ENCODE data around the gene JUNB.

JUNB gene

DNA sequence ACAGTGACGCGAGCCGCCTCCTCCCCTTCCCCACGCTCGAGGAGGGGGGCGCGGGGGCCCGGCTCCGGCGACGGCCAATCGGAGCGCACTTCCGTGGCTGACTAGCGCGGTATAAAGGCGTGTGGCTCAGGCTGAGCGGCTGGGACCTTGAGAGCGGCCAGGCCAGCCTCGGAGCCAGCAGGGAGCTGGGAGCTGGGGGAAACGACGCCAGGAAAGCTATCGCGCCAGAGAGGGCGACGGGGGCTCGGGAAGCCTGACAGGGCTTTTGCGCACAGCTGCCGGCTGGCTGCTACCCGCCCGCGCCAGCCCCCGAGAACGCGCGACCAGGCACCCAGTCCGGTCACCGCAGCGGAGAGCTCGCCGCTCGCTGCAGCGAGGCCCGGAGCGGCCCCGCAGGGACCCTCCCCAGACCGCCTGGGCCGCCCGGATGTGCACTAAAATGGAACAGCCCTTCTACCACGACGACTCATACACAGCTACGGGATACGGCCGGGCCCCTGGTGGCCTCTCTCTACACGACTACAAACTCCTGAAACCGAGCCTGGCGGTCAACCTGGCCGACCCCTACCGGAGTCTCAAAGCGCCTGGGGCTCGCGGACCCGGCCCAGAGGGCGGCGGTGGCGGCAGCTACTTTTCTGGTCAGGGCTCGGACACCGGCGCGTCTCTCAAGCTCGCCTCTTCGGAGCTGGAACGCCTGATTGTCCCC is at the start of gene JUNB:
Gene JUNB (plus strand): TSS at position 142 of the 706 bp plus-strand sequence. CDS start 286 bp downstream, at position 428.
- peak; percentile 94 for DNase-seq

DNA sequence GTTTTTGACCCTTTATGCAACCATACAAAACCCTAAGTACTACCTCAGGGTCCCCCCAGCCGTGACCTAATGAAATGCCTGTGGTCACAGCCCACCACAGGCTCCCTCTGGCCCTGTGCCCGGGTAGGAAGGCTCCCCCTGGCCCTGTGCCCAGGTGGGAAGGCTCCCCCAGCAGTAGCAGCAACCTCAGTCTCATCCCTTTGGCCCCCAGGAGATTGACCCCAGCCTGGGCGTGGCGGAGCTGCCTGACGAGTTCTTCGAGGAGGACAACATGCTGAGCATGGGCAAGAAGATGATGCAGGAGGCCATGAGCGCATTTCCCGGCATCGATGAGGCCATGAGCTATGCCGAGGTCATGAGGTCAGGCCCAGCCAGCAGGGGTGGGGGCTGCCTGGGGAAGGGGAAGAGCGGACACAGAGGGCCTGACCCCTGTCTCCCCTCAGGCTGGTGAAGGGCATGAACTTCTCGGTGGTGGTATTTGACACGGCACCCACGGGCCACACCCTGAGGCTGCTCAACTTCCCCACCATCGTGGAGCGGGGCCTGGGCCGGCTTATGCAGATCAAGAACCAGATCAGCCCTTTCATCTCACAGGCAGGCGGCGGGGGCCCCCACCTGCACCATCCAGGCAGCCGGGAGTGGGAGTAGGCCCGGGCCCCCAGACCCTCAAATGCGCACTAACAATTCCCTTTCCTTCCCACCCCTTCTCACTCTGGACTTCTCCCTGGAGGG is 46.0 kb upstream of the JUNB start:
- no peak for DNase-seq

DNA sequence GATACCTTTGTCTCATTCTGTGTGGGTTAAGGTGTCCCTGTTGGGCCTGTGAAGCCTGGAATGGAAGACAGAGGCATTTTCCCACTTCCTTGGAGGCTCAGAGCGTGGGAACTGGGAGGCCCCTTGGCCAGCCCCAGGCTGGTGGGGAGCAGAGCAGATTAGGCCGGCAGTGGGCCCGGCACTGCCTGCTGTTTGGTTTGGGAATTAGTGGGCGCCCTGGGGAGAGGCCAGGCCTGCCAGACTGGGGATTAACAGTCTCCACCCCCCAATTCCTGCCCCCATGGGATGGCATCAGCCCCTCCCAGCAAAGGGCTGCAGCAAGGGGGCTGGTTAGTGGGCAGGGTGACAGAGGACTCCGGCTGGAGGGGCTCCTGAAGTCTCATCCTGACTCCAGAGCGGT is 42.8 kb upstream of the JUNB start:
- no peak for DNase-seq

DNA sequence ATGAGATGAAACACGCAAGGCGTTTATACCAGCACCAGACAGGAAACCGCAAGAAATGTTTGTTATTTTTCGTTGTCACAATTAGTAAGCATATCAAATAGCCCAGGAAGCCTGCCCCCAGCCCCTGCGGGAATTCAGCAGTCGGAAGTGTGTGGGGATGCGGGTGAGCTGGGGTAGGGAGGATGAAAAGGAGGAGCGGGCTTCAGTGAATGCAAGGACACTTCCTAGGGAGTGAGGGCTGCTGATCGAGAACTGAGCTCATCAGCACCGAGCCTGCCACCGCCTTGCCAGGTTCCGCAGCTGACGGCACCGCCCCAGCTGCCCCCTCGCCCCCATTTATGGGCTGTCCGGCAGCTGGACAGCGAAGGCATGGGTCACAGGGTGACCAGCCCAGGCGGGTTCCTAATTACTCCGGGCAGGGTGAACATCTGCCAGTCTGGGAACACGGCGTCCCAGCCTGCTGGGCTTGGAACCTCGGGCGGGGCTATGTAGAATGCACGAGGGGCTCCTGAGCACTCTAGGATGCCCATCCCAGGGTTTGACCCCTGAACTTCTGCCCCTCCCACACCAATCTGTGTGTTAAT is 41.3 kb upstream of the JUNB start:
- DNase-seq: no peak

DNA sequence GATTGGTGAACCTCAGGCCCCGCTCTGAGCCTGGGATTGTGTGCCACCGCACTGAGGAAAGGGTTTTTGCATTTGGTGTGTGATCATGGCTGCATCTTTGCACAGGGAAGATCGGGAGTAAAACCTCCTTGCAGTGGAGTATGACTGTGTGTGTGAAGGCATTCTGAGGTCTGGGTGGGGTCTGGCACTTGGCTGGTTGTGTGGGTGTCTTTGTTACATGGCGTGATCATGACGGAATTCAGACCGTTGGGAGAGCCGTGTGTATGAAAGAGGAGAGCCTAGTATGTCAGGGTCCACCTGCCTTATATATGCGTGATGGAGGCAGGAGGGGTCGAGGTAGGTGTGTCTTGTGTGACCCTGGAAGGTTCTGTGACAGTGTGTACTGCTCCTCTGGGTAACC is 40.4 kb upstream of the JUNB start:
- no peak for DNase-seq

DNA sequence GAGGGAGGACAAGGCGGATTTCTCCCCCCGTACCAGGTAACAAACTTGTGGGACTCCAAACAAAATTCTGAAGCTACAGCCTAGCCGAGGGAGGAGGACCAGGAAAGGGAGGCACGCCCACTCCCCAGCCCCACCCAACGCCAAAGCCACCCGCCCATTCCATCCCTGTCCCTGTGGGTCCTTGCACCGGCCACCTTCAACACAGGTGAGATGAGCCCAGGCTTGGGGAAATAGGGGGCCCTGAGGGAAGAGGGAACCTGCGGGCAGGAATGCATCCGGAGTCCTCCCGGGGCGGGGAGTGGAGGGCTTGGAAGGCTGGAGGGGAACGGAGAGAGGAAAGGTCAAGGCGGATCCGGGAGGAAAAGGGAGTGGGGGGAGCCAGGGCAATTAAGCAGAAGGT is 39.7 kb upstream of the JUNB start, which contains the start of gene BEST2:
Gene BEST2 (plus strand): TSS at position 157 of the 400 bp plus-strand sequence. CDS start 802 bp downstream, outside the sequence.
- no peak for DNase-seq

DNA sequence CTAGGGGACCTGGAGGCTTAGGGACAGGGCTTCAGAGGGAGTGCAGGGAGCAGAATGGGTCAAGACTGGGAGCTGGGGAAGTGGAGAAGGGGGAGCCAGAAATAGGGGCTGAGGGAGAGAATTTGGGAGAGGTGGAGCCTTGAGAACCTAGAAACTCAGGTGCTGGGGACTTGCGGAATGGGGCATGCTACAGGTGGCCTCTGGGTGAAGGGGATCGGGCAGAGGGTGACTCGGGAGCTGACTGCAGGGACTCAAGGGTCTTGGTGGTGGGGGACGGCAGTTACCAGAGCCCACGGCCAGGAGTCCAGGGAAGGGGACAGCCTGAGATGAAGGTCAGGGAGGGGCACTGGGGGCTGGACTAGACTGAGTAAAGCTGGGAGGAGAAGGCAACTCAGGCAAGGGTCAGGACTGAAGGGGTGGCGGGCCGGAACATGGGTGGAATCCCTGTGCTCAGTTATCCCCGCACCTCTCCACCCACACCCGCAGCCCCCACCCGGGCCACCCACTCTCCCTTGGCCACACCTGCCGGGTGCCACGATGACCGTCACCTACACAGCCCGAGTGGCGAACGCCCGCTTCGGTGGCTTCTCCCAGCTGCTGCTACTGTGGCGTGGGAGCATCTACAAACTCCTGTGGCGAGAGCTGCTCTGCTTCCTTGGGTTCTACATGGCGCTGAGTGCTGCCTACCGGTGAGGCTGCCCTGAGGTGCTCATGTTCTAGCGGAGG is 39.1 kb upstream of the JUNB start:
- no peak for DNase-seq

DNA sequence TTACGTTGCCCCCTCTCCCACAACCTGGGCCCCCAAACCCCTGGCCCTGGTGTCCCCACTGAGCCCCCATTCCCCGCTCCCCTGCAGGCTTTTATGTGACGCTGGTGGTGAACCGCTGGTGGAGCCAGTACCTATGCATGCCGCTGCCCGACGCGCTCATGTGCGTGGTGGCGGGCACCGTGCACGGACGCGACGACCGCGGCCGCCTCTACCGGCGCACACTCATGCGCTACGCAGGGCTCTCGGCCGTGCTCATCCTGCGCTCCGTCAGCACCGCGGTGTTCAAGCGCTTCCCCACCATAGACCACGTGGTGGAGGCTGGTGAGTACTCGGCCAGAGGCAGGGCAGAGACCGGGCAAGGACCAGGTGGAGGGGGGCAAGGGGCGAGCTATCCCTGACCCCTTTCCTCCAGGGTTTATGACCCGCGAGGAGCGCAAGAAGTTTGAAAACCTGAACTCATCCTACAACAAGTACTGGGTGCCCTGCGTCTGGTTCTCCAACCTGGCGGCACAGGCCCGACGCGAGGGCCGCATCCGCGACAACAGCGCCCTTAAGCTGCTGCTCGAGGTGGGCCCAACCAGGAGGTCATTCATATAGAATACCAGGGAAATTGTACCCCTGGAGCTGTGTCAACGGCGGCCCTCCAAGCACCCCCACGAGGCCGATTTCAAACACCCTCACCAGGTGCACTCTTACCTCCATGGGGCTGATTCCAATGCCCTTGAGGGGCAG is 36.7 kb upstream of the JUNB start:
- no peak for DNase-seq

DNA sequence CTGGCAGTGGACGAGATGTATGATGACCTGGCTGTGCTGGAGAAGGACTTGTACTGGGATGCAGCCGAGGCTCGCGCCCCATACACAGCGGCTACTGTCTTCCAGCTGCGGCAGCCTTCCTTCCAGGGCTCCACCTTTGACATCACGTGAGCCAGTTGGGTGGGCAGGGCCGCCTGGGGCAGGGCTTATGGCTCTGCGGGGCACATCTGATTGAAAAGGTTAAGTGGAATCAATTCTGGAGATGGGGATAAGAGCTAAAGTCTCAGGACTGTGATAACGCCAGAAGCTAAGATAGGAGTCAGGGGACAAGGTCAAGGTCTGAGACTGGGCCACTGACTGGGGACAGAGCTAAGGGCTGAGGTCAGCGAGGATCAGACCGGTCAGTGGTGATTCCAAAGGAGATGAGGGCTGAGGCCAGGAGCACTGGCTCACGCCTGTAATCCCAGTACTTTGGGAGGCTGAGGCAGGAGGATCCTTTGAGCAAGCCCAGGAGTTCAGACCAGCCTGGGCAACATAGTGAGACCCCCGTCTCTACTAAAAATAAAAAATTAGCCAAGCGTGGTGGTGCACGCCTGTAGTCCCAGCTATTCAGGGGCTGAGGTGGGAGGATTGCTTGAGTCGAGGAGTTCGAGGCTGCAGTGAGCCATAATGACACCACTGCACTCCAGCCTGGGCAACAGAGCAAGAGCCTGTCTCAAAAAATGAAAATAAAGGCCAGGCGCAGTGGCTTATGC is 35.0 kb upstream of the JUNB start:
- DNase-seq: no peak

DNA sequence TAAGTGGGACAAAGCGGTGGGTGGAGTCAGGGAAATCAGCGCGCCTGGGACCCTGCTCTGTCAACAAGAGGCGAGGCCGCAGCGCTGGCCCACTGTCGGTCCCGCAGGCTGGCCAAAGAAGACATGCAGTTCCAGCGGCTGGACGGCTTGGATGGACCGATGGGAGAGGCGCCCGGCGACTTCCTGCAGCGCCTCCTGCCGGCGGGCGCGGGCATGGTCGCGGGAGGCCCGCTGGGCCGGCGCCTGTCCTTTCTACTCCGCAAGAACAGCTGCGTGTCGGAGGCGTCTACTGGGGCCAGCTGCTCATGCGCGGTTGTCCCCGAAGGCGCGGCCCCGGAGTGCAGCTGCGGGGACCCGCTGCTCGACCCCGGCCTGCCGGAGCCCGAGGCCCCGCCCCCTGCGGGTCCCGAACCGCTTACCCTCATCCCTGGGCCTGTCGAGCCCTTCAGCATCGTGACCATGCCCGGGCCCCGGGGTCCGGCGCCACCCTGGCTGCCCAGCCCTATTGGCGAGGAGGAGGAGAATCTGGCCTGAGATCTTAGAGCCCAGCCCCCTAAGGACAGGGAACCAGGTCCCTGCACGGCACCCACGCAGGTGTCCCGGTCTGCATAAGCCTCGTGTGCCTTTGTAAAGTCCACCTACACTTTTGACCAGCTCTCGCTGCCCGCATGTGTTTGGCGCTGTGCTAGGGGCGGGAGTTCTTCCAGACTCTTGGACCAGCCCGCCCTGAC is 33.6 kb upstream of the JUNB start:
- peak; percentile 18 for DNase-seq

DNA sequence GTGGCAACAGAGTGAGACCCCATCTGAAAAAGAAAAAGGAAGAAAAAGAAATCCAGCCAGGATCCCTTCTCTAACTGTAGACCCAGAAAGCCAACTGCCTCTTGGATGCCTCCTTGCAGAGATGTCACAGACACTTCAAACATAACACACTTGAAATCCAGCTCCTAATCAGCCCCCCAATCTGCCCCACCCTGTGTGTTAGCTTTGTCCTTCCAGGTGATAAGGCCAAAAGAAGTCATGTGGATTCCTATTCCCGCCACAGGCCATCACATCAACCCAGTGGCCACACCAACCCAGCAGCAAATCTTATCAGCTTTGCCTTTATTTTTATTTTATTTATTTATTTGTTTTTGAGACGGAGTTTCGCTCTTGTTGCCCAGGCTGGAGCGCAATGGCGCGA is 31.6 kb upstream of the JUNB start:
- DNase-seq: no peak

DNA sequence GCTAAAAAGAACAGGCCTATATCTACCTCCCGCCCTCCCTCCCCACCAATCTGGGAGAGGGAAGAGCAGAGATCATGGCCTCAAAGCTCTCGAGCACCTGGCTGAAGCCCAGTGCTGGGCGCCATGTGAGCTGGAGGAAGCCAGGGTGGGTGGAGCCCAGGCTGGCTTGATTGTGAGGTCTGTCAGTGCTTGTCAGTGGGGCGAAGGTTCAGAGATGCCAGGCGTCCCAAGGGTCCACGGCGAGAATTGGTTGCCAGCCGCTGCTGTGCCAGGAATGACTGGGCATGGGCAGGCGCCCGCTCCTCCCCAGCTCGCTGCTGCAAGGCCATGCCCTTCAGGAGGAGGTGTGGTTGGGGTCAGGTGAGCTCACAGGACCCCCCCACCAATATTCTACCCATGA is 28.2 kb upstream of the JUNB start:
- DNase-seq: no peak

DNA sequence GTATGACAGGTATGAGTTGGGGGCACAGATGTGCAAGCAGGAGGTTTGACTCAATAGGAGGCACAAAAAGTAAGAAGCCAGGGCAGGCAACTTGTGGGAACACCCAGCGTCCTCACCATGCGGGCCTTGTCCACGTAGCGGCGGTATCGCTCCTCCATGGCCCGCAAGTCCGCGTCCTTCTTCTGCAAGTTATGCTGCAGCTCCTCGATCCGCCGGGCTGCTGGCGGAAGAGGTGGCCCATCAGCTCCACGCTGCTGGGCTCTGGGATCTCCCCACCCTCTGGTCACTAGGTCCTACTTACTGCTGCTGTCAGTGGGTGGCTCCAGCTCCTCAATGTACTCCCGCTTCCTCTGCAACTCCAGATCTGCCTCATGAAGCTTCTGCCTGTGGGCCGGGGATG is 26.6 kb upstream of the JUNB start:
- DNase-seq: no peak

DNA sequence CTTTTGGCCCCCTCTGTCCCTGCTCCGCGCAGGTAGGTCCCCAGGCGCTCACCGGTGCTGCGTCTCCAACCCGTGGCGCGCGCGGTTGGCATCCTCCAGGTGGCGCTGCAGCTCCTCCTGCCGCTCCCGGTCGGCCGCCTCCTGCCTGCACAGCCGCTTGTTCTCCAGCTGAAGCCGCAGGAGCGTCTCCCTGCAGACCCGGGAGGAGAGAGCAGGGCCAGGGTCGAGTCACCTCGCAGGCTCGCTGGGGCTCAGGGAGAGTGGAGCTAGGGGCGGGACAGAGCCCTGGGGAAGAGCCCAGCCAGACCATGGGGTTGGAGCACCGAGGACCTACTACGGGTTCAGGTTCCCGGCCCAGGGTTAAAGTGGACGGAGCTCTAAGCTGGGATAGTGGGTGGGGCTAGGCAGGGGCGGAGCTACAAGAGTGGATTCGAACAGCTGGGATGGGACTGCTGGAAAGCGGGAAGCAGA is 25.2 kb upstream of the JUNB start:
- no peak for DNase-seq

DNA sequence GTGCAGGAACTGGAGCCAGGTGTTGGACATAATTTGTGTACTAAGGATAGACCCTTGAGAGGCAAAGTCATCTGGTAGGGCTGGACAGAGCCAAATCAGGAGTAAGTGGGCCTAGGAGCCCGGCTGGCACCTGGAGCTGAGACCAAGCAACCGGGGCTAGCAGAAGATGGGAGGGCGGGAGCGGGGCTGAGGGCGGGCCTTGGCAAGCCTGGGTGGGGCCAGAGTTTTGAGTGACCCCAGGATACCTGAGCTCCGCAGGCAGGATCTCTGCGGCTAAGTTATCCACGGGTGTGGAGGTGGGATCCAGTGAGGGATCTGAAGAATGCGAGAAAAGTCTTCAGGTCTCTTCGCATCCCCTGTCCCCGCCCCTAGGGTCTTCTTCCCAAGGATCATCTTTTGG is 24.1 kb upstream of the JUNB start:
- DNase-seq: no peak

DNA sequence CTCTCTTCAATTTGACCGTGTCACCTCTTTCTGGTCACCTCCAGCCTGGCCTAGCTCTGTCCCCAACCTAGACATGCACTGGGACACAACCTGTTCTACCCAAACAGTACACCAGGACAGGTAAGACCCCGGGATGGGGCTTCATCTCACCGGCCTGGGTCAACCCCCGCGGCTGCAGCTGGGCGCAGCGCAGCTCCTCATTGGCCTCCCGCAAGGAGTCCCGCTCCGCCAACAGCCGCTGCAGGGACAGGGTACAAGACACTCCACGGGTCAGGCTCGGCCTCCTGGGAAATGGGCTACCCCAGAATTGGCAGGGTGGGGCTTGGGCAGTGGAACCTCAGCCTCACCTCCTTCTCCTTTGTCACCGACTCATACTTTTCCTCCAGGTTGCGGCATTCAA is 23.6 kb upstream of the JUNB start:
- DNase-seq: no peak

DNA sequence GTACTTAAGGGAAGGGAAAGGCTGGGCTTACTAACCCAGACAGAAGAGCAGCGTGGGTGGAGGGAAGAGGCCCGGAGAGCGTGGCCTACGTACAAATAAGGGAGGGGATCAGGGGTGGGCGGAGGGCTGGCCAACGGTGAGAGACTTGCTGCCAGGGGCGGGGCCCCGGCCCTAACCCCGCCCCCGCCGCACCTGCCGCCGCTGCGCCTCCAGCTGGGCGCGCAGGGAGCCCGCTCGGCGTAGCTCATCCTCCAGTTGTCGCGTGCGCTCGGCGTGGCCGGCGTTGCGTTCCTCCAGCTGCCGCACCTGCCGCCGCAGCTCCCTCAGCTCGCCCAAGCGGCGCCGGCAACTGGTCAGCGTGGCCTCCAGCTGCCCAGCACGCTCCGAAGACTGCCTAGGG is 21.6 kb upstream of the JUNB start:
- DNase-seq: no peak

DNA sequence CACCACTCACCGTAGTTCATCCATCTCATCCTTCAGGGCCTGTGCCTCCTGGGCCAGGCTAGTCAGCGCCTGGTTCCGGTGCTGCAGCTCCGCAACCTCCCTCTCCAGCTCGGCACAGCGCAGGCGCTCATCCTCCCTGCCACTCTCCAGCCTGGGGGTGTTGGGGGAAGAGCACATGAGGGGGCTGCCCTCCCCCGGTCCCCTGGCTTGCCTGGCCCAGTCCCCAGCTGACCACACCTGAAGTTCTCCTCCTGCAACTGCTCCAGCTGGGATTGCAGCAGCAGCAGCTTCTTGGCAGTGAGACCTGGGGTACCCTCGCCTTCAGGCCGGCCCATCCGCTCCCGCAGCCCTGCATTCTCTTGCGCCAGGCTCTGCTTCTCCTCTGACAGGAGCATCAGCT is 20.4 kb upstream of the JUNB start:
- no peak for DNase-seq

DNA sequence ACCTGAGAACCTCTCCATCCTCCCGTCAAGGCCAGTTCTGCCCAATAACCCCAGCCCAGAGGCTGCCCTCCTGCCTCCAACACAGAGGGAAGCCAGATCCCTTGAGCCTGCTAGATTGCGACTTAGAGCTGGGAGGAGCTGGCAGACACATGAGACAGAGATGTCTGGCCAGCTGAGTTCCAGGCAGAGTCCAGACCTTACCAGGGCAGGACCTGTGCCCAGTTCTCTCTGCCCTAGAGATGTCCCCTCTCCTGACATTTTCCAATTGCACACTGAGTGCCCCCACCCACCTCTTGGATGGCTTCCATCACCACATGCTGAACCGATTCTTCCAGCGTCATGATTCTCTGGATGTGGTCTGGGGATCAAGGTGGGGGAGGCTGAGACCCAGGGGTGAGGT is 19.0 kb upstream of the JUNB start:
- DNase-seq: no peak

DNA sequence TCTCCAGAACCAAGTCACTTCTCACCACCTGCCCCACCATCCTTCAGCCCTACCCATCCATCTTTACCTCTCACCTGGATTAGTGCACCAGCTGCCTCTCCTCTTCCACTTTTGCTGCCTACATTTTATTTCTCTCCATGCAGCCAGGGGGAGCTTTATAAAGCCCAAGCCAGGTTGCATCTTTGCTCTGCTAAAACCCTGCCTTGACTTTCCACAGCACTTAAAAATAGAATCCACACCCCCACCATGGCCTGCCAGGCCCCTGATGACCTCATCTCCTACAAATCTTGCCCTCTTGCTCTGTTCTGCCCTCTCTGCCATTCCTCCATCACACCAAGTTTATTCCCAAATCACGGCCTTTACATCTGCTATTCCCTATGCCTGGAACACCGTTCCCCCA is 17.7 kb upstream of the JUNB start:
- no peak for DNase-seq
